HG03378 (cell line): ENCODE results near the gene SLC44A3.

Experiments
- ATAC-seq: cut with Tn5 transposase; IDR thresholded peaks from one replicate; pipeline ENCODE4 v1.9.1; 2021; ENCODE audit warnings: mild to moderate bottlenecking, moderate library complexity; ENCODE audit not compliant: unreplicated experiment

The SLC44A3 gene, protein sequence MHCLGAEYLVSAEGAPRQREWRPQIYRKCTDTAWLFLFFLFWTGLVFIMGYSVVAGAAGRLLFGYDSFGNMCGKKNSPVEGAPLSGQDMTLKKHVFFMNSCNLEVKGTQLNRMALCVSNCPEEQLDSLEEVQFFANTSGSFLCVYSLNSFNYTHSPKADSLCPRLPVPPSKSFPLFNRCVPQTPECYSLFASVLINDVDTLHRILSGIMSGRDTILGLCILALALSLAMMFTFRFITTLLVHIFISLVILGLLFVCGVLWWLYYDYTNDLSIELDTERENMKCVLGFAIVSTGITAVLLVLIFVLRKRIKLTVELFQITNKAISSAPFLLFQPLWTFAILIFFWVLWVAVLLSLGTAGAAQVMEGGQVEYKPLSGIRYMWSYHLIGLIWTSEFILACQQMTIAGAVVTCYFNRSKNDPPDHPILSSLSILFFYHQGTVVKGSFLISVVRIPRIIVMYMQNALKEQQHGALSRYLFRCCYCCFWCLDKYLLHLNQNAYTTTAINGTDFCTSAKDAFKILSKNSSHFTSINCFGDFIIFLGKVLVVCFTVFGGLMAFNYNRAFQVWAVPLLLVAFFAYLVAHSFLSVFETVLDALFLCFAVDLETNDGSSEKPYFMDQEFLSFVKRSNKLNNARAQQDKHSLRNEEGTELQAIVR

DNA sequence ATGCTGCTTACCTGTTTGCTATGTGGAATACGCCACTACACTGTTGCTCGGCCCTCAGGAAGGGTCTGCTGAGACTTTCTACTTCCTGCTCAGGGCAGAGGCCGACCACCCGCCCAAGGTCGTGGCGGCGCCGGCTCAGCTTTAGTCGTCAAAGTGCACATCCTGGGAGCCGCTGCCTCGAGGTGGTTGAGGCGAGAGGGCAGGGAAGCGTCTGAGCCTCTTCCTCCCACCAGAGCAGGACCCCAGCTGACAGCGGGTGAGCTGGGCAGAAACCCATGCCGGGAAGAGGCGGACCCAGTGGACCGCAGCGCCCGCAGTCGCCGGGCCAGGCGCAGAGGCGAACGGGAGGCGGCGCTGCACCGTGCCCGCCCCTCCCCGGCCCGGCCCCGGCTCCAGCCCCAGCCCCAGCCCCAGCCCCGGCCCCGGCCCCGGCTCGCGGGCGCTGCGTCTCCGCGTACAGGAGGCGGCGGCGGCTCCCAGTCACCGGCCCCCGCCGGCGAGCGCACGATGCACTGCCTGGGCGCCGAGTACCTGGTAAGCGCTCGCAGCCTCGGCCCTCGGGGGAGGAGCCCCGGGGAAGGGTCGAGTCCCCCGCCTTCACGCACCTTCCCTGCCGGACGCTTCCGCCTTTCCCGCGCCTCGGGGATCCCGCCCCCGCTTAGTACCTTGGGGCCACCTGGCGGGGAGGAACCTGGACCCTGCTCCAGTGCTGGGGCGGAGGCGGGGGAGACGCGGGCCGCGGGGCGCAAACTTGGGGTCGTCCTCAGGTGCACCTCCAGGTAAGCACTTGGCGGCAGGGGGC, at the start of gene SLC44A3:
TSS of gene SLC44A3 (plus strand) at position 413 of the 802 bp plus-strand sequence. CDS start at position 508, 95 bp downstream.
- ATAC-seq = no peak

DNA sequence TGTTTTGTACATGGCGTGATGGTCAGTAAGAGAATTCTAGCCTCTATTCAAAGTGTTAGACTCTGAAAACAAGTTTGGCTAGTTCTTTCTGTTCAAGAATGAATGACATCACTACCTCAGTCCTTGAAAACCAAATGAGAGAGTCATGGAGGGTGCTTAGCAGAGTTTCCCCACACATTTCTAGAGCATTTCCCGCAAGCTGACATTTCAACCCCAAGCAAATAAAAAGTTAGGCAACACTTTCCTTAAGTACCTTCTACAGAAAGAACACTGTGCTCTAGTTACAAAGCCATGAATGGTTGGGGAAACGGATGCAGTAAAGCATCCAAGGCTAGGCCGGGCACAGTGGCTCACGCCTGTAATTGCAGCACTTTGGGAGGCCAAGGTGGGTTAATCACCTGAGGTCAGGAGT, 47.9 kb upstream of the SLC44A3 start:
- ATAC-seq = no peak

DNA sequence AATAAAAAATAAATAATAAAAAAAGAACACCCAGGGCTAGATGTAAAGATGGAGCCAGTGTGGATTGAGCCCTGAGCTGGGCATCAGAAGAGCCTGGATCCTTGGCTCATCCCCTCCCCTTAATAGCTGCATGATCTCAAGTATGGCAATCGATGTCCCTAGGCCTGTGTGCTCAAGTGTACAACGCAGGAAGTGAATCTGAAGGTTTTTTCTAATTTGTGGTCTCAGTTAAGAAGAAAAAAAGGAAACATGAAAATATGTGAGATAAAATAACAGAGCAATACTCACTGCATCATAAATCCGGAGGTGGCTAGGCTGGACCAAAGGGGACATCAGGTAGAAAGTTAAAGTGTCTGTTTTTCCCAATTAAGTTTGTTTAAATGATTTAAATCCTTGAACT, 47.3 kb upstream of the SLC44A3 start:
- no peak for ATAC-seq

DNA sequence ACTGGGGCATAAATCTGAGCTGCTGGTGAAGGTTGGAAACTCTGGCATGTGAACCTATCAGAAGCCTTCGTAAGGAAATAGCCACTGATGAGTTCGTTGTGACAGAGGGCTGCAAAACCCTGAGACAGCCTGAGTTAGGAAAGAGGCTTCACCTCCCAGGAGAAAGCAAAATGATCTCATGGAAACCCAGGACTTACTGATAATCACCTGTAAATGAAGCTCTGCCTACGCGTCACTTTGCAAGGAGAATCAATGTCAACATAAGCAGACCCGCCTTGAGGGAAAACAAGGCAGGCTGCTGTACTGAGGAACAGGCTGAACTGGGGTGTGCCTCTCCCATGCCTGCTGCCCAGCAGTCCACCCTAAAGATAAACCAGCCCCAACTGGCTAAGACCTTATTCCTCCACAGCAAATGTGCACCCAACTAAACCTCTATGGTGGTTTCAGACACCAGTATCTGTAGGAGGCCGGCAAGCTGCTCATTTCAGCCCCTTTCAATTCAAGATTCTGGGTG, 46.8 kb upstream of the SLC44A3 start:
- ATAC-seq = no peak

DNA sequence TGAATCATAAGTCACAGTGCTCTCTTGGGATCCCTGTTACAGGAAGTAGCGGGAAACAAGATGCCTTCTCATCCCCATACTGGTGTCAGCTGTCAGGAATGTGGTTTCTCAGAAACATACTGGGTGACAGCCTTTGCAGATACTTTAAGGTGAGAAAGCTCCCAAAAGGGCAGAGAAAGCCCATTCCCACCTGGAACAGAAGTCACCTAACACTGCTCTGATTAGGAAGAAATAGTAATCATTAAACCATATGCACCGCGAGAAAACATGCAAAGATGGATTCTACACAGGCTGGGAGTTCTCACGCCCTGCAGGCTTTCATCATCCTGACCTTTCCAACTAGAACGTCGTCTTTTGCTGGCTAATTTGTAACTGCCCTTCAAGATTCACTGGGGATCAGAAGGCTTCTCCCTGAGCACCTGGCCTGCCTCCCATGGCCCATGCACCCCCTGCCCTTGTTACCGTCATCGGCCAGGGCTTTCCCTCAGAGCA, 46.2 kb upstream of the SLC44A3 start:
- ATAC-seq = no peak

DNA sequence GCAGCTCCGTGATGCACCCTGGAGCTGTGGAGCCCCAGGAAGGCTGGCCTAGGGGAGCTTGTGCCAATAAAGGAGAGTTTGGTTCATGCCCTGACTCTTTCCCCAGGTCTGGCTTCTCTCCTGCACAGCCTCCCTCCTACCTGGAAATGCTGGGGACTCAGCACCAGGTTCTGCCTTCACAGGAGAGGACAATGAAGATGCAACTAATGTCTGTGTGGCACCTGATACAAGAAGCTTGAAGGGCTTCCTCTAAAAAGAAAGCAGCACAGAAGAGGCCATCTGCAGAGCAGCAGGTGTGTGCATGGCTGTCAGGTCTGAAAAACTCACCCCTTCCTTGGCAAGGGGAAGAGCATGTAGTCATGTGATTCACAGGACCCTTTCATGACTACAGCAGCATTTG, 43.7 kb upstream of the SLC44A3 start:
- ATAC-seq = no peak

DNA sequence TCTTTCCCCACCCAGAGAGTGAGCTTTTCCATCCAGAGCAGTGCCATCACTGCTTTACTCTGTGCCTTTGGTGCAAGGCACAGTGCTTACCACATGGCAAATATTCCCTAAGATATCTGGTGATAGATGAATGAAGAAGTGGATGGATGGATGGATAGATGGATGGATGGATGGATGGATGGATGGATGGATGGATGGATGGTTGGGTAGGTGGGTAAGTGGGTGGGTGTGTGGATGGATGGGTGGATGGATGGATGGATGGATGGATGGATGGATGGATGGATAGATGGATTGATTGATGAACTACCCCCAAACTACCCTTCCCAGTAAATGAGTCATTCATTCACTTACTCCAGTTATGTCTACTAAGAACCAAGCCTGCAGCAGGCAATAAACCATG, 42.9 kb upstream of the SLC44A3 start:
- ATAC-seq = no peak

DNA sequence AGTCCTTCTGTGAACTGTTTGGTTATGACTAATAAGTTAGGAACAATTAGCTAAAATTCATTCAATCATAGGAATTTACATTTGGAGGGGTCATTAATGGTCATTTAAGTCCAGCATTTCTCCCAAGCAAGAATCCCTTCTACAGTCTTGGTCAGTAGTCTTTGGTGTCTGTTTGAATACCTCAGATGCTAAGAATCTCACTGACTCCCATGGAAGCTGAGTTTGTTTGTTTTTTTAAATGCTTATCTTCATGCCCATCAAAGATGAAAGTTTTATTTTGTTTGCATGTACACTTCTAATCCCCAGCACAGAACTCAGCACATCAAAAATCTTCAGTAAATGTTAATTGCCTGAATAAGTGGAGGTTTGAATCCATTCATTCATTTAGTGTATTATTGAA, 41.3 kb upstream of the SLC44A3 start:
- ATAC-seq = no peak

DNA sequence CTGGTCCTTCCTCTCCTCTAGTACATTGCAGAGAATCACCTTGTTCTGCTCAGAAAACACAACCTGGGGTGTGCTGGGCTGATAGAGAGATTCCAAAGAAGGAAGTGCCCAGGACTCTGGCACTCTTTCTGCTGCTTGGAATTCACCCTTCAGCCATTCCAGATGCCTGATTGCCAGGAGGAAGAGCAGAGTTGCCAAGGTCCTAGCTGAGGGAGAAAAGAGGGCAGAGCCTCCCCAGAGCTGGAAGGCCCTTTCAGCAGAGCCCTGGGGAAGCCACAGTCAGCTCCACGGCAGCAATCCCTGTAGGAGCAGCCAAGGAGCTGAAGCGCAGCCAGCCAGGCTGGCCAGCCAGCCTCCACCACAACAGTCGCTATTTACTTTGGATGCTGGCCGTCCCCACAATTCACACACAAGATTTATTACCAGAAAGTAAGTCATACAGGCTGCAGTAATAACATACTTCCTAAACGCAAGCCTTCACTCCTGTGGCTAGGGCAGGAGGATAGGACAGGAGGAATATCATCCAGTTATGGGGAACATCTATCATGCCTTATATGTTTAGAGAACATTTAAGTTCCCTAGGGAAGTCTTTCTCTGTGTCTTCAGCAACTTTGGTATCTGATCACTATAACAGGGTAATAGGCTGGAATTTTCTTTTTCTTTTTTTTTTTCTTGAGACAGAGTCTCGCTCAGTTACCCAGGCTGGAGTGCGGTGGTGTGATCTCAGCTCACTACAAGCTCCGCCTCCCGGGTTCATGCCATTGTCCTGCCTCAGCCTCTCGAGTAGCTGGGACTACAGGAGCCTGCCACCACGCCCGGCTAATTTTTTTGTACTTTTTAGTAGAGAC, 36.6 kb upstream of the SLC44A3 start:
- ATAC-seq = no peak

DNA sequence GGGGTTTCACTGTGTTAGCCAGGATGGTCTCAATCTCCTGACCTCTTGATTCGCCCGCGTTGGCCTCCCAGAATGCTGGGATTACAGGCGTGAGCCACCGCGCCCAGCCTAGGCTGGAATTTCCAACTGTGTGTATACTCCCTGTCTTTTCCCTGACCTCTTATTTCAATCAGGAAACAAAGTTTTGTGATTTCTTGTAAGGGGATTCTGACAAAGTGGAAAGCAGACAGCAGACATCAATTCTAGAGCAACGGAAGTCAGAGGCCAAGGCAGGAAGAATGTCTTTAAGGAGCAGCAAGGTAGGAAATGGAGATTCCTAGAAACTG, 36.0 kb upstream of the SLC44A3 start:
- ATAC-seq = no peak

DNA sequence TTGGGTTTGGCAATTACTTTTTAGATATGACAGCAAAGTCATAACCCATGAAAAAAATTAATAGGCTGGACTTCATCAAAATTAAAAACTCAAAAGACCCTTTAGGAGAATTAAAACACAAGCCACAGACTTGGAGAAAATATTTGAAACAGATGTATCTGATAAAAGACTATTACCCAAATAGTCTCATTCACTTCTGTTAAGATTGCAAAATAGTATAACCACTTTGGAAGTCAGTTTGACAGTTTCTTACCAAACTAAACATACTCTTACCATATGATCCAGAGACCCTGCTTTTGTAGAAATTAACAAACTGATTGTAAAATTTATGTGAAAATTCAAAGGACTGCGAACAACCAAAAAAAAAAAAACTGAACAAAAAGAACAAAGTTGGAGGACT, 32.5 kb upstream of the SLC44A3 start:
- ATAC-seq = no peak

DNA sequence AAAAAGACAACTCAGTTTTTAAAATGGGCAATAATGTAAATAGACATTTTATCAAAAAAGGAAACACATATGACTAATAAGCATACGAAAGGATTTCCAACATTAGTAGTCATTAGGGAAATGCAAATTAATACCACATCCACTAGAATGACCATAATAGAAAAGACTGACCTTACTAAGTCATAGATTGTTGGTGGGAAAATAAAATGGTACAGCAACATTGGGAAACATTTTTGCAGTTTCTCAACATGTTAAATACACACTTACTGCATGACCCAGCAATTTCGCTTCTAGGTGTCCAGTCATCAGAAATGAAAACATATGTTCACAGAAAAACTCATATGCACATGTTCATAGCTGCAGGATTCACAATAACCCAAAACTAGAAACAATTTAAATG, 29.9 kb upstream of the SLC44A3 start:
- ATAC-seq = no peak

DNA sequence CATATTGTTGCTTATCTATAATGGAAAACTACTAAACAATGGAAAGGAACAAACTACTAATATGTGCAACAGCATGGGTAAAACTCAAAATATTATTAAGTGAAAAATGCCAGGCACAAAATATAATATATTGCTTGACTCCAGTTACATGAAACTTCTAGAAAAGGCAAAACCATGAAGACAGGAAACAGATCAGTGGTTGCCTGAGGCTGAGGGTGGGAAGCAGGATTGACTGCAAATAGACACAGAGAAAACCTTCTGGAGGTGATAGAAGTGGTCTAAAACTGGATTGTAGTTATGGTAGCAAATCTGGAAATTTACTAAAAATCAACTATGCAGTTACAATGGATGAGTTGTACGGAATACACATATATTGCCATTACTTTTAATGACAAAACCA, 29.5 kb upstream of the SLC44A3 start:
- ATAC-seq = no peak

DNA sequence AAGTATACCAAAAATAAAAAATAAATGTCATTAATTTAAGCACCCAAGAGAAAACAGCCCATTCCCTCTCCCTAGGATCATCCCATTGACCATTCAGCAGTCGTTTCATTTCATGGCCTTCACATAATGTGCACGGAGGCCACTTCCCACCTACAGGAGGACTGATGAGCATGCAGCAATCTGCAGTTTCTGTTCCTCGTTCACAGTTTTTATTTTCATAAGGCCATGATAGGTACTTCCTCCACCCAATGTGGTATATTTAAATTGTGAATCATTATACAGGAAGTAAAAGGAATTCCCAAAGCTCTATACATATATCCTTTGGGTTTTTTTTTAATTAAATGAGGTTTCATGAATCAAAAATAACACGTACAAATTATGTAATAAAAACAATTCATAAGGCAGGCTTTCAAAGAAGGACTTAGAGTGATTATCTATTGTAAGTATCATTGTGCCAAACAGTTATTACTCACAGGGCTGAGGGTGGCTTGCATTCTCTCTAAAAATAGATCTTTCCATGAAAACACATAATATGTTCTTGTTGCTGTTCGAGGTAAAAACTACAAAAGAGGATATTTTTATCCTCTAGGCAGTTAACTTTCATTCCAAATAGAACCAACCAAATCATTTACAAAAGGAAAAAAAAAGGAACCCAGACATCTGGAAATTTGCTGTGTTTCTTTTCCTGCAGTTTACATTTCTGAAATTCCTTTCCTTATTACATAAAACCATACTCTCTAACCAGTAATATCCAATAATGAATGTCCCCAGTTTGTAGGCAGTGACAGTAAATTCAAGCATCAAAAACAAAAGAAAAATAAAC, 27.5 kb upstream of the SLC44A3 start:
- peak; percentile 95 for ATAC-seq

DNA sequence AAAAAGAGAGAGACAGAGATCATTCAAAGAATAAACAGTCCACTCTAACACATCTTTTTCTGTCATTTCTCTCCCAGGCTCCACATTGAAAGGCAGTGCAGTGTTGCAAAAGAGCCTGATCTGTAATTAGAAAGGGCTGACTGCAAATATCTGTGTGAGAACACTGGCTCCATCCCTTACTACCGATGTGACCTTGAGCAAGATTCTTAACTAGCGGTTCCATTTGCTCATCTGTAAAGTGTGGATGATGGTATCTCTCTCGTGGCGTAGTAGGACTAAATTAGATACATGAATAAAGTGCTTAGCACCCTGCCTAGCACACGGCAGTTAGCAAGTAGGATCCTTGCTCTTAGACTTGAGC, 26.9 kb upstream of the SLC44A3 start:
- no peak for ATAC-seq

DNA sequence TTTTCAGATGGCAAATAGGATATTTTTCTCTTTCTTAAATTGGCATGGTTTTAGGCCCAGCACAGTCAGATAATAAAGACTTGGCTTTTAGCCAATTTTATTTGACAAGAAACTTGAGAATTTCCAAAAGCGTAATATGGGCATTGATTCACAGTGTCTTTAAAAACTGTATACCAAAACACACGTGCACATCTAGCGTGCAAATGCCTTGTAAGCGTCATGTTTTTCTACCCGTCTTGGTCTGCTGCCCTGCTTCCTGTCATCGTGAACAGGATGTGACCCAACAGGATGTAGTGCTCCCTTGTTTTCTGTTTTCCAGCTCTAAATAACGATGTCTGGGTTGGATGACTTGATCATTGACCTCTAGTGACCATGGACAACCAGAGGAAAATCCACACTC, 24.7 kb upstream of the SLC44A3 start:
- no peak for ATAC-seq

DNA sequence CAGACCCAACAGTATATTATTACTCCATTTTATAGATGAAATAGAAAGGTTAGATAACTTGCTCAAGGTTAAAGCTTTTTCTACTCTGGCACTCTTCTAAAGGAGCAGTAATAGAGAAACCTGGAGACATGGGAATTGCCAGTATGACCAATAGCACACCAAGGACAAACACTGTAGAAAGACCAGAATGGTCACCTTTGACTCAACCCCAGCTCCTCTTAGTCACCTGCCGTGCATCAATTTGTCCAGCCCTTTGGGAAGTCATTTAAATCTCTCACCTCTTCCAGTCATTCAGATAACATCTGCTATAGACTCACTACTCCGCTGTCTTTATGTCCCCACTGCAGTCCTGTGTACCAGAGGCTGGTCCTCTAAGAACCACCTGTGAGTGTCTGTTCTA, 23.9 kb upstream of the SLC44A3 start:
- ATAC-seq = no peak

DNA sequence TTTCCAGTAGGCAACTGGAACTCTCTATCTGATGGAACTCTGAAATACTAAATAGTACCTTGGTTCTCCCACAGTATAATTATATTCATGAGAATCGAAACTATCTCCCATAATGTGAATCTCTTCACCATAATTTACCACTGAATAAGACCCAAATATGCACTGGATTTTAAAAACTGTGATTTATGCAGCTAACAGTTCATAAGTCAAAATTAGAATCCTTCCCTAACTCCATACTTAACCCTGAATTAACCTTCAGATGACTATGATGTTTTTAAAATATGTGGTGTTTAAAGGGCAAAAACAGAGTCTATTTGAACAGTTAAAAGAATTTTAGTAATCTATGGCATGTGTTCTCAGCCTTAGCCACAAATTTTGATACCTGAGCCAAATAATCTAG, 22.9 kb upstream of the SLC44A3 start:
- ATAC-seq = no peak

DNA sequence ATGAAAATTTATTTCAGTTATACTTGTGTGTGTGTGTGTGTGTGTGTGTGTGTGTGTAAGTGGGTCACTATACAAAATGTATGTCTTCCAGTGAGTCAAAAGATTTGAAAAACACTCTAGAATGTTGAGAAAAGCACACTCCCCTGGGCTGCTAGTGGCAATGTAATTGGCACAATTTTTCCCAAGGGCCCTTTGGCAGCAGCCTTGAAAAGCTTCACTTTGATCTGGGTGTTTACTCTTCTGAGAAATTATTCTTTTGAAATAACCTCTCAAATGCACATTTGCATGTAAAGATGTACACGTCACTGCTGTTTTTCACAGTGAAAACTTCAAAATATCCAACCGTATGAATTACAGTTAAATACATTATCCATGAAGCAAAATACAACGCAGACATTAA, 22.1 kb upstream of the SLC44A3 start:
- no peak for ATAC-seq

DNA sequence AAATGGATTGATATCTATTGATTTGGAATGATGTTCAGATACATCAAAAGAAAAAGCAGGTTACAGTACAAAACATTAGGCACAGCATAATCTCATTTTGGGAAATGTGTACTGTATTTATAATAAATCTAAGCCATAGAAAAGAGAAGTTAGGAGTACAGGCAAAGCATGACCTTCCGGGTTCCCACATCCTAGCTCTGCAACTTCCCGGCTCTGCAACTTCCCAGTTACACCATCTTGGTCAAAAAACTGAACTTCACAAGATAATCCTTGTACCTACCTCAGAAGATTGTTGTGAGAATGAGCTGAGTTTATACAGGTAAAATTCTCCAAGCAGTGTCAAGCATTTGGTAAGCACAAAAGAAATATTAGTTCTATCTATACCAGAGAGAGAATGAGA, 21.7 kb upstream of the SLC44A3 start:
- ATAC-seq = no peak
